ENCODE results near the gene SYT1. TPM values are rescaled to one million over a fixed set of nuclear protein-coding genes. Genes with fewer than 3 reads are reported as not detected.

The SYT1 gene
- total RNA-seq, 1 donor from 2014 or later: 0.30 TPM

DNA sequence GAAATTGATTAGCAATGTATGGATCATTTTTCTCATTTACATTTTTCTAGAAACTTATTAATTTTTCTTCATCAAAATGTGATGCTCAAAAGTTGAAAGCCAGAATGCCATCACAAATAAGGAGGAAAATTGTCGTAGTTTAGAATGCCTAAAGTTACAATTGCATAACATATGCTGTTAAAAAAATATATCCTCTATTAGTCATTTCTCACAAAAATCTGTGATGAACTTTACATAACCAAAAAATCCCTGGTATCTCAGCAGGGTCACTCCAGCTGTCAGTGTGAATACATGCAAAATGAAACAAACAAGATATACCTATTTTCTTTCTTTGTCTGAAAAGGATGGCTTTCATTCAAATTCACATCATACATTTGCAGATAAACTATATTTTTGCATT lies 467.3 kb downstream of the SYT1 start:
- intact Hi-C loops (cut with micrococcal nuclease): no loop called here
- Histone ChIP-seq H3K9me3 (replicated peaks) (no peaks in the 10 kb centered on the region), H3K4me3 (no peak overlapping the region), H3K27ac (replicated peaks) (no peak overlapping the region), H3K4me1 (no peaks in the 10 kb centered on the region), H3K36me3 (no peaks in the 10 kb centered on the region), H3K27me3 (ENCODE audit: low read depth) (peaks cover 4% of the 10 kb centered on the region)
- DNase-seq: no peak
- no peak for TF ChIP-seq CTCF (IDR thresholded peaks at IDR 0.05; ENCODE audit: borderline replicate concordance)

DNA sequence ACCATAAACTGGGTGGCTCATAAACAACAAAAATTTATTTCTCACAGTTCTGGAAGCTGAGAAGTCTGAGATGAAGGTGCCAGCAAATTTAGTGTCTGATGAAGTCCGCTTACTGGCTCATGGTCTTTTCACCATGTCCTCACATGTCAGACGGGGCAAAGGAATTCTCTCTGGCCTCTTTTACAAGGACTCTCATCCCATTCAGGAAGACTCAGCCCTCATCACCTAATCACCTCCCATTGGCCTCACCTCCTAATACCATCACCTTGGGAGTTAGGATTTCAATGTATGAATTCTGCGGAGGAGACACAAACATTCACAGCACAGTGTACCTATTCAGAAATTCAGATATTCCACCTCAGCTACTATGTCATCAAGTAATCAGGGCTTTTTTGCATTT lies 468.6 kb downstream of the SYT1 start:
- no peak for TF ChIP-seq CTCF (IDR thresholded peaks at IDR 0.05; ENCODE audit: borderline replicate concordance)
- intact Hi-C loops (cut with micrococcal nuclease): no loop called here
- DNase-seq: no peak
- H3K4me3 ChIP-seq: no peak overlapping the region
- no peak overlapping the region for H3K27ac ChIP-seq (replicated peaks)
- H3K4me1 ChIP-seq: no peaks in the 10 kb centered on the region
- H3K9me3 ChIP-seq (replicated peaks): no peaks in the 10 kb centered on the region
- peaks cover 7% of the 10 kb centered on the region for H3K27me3 ChIP-seq (ENCODE audit: low read depth)
- H3K36me3 ChIP-seq: no peaks in the 10 kb centered on the region

GRCh38 chr12:79337662-79338290 lies 473.2 kb downstream of the SYT1 start:
- Histone ChIP-seq H3K27me3 (ENCODE audit: low read depth) (peaks cover 7% of the 10 kb centered on the region), H3K4me1 (no peaks in the 10 kb centered on the region), H3K4me3 (no peak overlapping the region), H3K27ac (replicated peaks) (no peak overlapping the region), H3K9me3 (replicated peaks) (no peaks in the 10 kb centered on the region), H3K36me3 (no peaks in the 10 kb centered on the region)
- no peak for TF ChIP-seq CTCF (IDR thresholded peaks at IDR 0.05; ENCODE audit: borderline replicate concordance)
- DNase-seq: no peak
- intact Hi-C loops (cut with micrococcal nuclease): no loop called here

GRCh38 chr12:79344855-79345847 lies 480.6 kb downstream of the SYT1 start:
- intact Hi-C loops (cut with micrococcal nuclease): no loop called here
- peak; percentile 63 for TF ChIP-seq CTCF (IDR thresholded peaks at IDR 0.05; ENCODE audit: borderline replicate concordance)
- H3K4me3 ChIP-seq: no peak overlapping the region
- no peak overlapping the region for H3K27ac ChIP-seq (replicated peaks)
- no peak for DNase-seq
- H3K9me3 ChIP-seq (replicated peaks): no peaks in the 10 kb centered on the region
- H3K36me3 ChIP-seq: no peaks in the 10 kb centered on the region
- no peaks in the 10 kb centered on the region for H3K27me3 ChIP-seq (ENCODE audit: low read depth)
- no peaks in the 10 kb centered on the region for H3K4me1 ChIP-seq

GRCh38 chr12:79347866-79348265 lies 483.3 kb downstream of the SYT1 start:
- no peaks in the 10 kb centered on the region for H3K36me3 ChIP-seq
- no peak overlapping the region for H3K27ac ChIP-seq (replicated peaks)
- no peak overlapping the region for H3K4me3 ChIP-seq
- no peaks in the 10 kb centered on the region for H3K9me3 ChIP-seq (replicated peaks)
- no peak for TF ChIP-seq CTCF (IDR thresholded peaks at IDR 0.05; ENCODE audit: borderline replicate concordance)
- intact Hi-C loops (cut with micrococcal nuclease): no loop called here
- no peaks in the 10 kb centered on the region for H3K4me1 ChIP-seq
- H3K27me3 ChIP-seq (ENCODE audit: low read depth): no peaks in the 10 kb centered on the region
- no peak for DNase-seq

Measured in left ventricle myocardium inferior (tissue), 1 donor.